VCaP (cell line): Measurements from ENCODE around the gene AK3.
A peak's percentile ranks its signal among the peaks of the same experiment; 100 is the strongest.
"Not testable (repeated sequence)": the region's sequence is repeated elsewhere in the genome, so short reads cannot be mapped to it uniquely, and the experiment has no call there.

Source experiments
- H3K27ac ChIP-seq: fragments of 450-650 bp; 2 replicates; pipeline ENCODE4 v1.5.1; 2017
- TF ChIP-seq, protein P1 (sequence below): fragments of 450-650 bp; conservative IDR thresholded peaks from 2 replicates; pipeline ENCODE4 v1.5.1; 2017; ENCODE audit warnings: mild to moderate bottlenecking, moderate library complexity

Gene AK3

DNA sequence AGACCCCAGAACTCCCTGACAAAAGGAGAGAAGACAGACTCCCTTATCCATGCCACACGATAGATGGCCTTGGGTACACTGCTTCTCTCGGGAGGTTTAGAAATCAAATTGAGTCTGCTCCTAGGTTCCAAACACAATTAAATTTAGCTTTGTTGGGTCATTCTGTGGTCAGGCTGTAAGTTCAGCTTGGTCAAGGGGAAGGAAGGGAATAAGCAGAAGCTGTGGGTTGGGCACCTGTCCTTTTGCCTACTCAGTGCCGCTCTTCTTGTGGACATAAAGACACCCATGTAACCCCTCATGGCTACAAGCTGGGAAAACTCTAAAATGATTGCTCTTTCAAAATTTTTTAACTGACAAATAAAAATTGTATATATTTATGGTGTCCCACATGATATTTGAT, 19.1 kb upstream of the AK3 start:
- TF ChIP-seq, protein P1, sequence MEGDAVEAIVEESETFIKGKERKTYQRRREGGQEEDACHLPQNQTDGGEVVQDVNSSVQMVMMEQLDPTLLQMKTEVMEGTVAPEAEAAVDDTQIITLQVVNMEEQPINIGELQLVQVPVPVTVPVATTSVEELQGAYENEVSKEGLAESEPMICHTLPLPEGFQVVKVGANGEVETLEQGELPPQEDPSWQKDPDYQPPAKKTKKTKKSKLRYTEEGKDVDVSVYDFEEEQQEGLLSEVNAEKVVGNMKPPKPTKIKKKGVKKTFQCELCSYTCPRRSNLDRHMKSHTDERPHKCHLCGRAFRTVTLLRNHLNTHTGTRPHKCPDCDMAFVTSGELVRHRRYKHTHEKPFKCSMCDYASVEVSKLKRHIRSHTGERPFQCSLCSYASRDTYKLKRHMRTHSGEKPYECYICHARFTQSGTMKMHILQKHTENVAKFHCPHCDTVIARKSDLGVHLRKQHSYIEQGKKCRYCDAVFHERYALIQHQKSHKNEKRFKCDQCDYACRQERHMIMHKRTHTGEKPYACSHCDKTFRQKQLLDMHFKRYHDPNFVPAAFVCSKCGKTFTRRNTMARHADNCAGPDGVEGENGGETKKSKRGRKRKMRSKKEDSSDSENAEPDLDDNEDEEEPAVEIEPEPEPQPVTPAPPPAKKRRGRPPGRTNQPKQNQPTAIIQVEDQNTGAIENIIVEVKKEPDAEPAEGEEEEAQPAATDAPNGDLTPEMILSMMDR = no peak
- H3K27ac ChIP-seq = no peak overlapping the region

DNA sequence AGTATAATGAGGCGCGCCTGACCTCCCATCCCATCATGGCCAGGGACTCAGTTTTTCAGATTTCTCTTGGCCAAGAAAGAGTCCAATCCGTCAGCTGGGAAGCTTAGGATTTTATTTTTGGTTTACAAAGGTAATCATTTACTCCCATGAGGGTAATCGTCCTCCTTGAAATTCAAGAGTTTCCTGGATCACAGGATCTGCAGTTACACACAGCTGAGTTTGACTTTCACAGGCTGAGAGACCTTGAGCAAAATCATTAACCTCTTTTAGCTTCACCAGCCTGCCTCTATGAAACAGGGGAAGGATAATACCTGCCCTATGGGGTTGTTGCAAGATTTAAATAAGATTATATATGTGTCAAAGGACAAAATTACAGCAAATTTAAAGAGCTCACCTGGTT, 15.4 kb upstream of the AK3 start:
- TF ChIP-seq, protein P1 = no peak
- no peak overlapping the region for H3K27ac ChIP-seq

DNA sequence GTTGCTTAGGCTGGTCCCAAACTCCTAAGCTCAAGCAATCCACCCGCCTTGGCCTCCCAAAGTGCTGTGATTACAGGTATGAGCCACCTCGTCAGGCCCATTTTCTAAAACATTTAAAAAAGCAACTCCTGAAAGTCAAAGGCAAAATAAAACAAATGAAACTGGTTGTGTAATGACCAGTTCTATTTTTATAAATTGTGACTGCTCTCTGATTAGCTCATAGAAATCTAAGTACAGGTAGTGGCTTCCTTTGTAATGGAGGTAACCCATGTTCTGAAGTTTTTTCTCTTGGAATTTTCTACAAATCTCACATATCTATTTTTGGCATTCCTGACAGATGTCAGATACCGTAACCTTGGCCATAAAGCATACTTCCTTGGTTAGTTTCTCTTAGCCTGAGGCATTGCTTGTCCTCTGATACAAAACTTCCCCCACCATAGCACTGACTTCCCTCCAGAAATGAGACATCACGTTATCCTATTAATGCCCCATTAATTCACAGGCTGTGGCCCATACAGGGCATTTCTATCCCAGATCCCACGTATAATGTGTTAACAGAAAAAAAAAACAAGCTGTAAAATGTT, 14.1 kb upstream of the AK3 start:
- TF ChIP-seq, protein P1 = no peak
- H3K27ac ChIP-seq = no peak overlapping the region

DNA sequence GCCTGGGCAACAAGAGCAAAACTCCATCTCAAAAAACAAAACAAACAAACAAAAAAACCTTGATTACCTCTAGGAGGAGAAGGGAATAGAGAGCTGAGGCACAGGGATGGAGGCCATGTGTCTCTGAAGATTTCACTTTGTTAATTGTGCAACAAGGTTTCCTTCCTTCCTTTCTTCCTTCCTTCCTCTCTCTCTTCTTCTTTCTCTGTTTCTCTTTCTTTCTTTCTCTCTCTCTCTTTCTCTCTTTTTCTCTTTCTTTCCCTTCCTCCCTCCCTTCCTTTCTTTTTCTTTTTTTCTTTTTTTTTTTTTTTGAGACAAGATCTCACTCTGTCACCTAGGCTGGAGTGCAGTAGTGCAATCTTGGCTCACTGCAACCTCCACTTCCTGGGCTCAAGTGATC, 13.5 kb upstream of the AK3 start:
- not testable (repeated sequence) for H3K27ac ChIP-seq

DNA sequence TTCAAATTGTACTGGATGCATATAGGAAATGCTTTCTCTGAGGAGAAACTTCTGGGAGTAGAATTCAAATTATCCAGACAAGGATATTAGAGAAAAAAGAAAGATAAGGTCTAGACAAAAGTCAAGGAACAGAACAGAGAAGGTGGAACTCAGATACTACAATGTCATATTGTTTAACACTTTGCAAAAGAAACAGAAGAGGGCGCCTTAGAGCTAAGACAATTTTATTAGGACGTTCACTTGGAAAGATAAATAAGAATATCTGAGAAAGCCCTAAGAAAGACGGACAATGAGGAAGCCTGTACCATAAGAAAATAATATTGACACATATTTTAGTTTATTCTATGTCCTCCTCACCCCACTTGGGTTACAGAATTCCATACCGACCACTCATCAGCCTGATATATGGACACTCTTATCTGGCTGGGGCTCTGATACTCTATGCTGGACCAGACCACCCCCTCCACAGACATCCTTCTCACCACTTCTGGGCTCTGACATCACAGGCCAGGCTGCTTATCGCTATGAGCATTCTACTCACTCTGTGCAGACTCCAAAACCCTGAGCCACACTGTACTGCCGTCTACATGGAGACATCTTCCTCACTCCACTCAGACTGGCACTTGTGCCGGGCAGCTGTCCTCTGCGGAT, 9.1 kb upstream of the AK3 start:
- TF ChIP-seq, protein P1 = peak; percentile 84
- no peak overlapping the region for H3K27ac ChIP-seq

DNA sequence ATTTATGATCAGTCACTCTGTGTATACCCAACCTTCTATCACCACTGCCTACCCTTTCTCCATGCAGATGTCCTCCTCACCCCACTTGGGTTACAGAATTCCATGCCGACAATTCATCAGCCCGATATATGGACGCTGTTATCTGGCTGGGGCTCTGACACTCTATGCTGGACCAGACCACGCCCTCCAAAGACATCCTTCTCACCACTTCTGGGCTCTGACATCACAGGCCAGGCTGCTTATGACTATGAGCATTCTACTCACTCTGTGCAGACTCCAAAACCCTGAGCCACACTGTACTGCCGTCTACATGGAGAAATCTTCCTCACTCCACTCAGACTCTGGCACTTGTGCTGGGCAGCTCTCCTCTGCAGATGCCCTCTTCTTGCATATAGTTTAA, 7.6 kb upstream of the AK3 start:
- H3K27ac ChIP-seq = no peak overlapping the region
- TF ChIP-seq, protein P1 = no peak

DNA sequence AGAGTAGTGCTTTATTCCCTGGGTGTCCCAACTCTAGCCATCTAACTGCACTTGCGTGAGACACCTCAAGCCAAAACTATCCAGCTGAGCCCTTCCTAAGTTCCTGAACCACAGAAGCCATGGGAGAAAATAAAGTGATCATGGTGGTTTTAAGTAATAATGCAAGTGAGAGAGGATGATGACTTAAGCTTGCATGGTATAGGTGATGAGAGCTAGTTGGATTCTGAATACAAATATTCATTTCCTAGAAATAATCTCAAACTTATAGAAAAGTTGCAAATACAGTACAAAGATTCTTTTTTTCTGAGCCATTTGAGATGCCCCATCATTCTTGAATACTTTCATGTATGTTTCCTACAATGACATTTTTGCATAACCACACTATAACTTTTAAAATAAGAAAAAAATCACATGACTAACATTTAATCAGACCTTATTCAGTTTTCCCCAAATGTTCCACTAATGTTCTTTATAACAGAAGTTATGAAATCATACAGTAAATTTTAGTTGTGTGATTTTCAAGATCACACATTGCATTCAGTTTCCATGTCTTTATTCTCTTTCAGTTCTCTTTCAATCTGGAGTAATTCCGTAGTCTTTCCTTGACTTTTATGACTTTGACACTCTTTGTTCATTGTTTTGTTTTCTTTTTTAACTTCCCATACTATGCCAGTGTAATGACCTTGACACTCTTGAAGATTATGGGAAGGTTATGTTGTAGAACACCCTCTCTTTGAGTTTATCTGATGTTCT, 5.5 kb upstream of the AK3 start:
- H3K27ac ChIP-seq = no peak overlapping the region
- TF ChIP-seq, protein P1 = no peak
